WI38 (cell line): ENCODE measurements around the gene NR2C1.
"Not testable (repeated sequence)": the region's sequence is repeated elsewhere in the genome, so short reads cannot be mapped to it uniquely, and the experiment has no call there.

Experiments used
- H3K4me3 ChIP-seq: 2 replicates; pipeline ENCODE4 v1.5.1; 2011; ENCODE audit warnings: low read depth, mild to moderate bottlenecking, control low read depth, low read length
- CTCF ChIP-seq: IDR thresholded peaks from 2 replicates; pipeline ENCODE4 v1.5.1; 2012; ENCODE audit warnings: low read depth, mild to moderate bottlenecking, control low read depth, low read length

Gene NR2C1

GRCh38 chr12:95099270-95099790 lies 25.9 kb upstream of the NR2C1 start:
- H3K4me3 ChIP-seq, result no peak overlapping the region
- TF ChIP-seq CTCF, result no peak

- no peak overlapping the region for H3K4me3 ChIP-seq
- no peak for TF ChIP-seq CTCF
Measured at GRCh38 chr12:95096852-95097251, 23.4 kb upstream of the NR2C1 start.

DNA sequence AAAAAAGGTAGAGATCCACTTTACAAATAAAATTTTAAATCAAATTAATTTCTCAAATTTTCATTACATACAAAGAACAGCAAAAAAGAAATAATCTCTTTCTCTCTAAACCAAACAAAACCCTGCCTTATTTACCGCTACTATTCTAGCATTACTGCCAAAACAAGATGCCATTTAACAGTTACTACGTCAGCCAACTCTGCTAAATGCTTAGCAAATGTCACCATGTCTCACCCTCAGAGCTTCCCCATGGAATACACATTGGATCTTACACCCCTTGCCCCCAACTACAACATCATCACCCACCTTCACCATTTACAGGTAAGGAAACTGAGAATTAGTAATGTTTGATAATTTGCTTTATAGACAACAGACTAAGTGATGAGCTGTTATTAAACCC lies 23.0 kb upstream of the NR2C1 start:
- no peak overlapping the region for H3K4me3 ChIP-seq
- TF ChIP-seq CTCF, result no peak

DNA sequence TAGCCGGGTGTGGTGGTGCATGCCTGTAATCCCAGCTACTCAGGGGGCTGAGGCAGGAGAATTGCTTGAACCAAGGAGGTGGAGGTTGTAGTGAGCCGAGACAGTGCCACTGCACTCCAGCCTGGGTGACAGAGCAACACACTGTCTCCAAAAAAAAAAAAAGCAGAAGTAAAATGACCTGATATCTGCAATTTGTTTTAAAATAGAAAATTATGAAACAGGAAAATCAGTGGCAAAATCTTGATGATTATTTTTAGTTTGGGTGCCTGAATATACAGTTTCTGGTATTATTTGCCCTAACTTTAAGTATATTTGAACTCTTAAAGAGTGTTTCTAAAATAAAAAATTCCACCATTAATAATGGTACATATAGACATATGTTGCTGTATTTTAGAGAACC lies 22.4 kb upstream of the NR2C1 start:
- H3K4me3 ChIP-seq, result not testable (repeated sequence)

- no peak for TF ChIP-seq CTCF
- H3K4me3 ChIP-seq, result no peak overlapping the region
Measured at GRCh38 chr12:95089462-95089861, 16.0 kb upstream of the NR2C1 start.

DNA sequence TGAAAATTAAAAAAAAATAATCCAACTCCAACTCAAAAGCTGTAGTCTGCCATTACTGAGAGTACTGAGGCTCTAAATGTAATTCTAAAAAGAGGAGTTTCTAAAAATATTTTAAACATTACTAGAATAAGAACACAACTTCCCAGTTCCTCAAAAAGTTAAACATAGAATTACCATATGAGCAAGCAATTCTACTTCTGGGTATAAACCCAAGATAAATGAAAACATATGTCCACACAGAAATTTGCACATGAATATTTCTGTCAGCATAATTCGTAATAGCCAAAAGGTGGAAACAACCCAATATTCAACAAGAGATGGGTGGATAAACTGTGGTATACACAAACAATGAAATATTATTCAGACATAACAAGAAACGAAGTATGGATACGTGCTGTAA lies 15.0 kb upstream of the NR2C1 start:
- TF ChIP-seq CTCF, result no peak
- no peak overlapping the region for H3K4me3 ChIP-seq

DNA sequence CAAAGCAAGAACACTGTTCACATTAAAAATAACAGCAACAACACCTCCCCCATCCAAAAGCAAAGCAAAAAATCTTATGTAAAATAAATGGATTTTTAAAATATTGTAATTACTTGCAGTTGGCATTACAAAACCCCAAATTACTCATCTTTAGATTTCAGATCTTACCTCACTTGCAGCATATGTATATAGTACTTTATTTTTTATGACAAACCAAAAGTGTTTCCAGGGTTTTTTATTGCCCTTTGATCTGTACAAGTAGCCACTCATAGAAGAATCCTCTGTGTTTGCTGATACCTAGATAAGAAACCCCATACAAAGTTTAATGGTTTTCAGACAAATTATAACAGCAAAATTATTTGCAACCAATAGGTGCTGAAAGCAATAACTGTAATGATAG lies 12.2 kb upstream of the NR2C1 start:
- no peak overlapping the region for H3K4me3 ChIP-seq
- no peak for TF ChIP-seq CTCF

DNA sequence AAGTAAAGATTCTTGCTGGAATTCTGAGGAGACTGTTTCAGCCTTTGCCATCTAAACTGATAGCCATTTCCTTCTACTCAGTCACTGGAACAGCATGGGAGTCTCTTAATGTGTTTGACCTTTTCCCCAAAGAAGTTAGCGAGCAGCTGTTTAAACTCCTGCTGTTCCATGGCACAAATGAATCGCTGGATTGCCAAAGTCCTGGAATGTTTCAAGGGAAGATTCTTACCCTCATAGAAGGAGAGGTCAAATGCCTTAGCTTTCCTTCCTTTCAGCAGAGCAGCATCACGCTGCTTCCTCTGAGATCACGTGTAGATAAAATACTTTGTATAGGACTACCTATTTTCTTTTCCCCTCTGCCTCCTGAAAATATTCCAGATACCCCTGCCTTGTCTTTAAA lies 10.5 kb upstream of the NR2C1 start:
- TF ChIP-seq CTCF, result no peak
- H3K4me3 ChIP-seq, result 0 out of 2 replicates have a peak overlapping the region, but pooled peaks have one; percentile 16
